T-helper 17 cell (primary cell): ENCODE results near the gene BAIAP2L2. TPM values are rescaled to one million over a fixed set of nuclear protein-coding genes. Genes with fewer than 3 reads are reported as not detected.
"Not testable (repeated sequence)": the region's sequence is repeated elsewhere in the genome, so short reads cannot be mapped to it uniquely, and the experiment has no call there.

Experiments used
- ATAC-seq: fragments of 150-1000 bp; cut with Tn5 transposase; 2 replicates; pipeline ENCODE4 v1.10.0; 2021; ENCODE audit warnings: mild to moderate bottlenecking, moderate library complexity
- DNase-seq, 3 donors: peaks; one replicate each; pipeline versions ENCODE4 v3.0.0 to v3.0.0-alpha.2; 2020 to 2021
- H3K9me3 ChIP-seq: one replicate; pipeline ENCODE4 v1.7.0; 2013; ENCODE audit warnings: low read length, mild to moderate bottlenecking; ENCODE audit not compliant: control insufficient read depth, poor library complexity, severe bottlenecking
- H3K27ac Mint-ChIP-seq: one replicate; pipeline ENCODE4 v1.8.0; 2022; ENCODE audit warnings: mild to moderate bottlenecking, moderate library complexity, mixed read lengths
- H3K27me3 Mint-ChIP-seq: one replicate; pipeline ENCODE4 v1.8.0; 2022; ENCODE audit warnings: mixed read lengths
- H3K36me3 Mint-ChIP-seq: one replicate; pipeline ENCODE4 v1.8.0; 2022; ENCODE audit warnings: low read depth, mixed read lengths
- H3K4me1 Mint-ChIP-seq: one replicate; pipeline ENCODE4 v1.8.0; 2022; ENCODE audit warnings: mild to moderate bottlenecking, mixed read lengths
- H3K4me3 Mint-ChIP-seq: one replicate; pipeline ENCODE4 v1.8.0; 2022; ENCODE audit warnings: mild to moderate bottlenecking, moderate library complexity, mixed read lengths
- total RNA-seq, 4 donors: library from RNA in 2 of 4; stranded (reverse) in 2 of 4; gene quantifications; one replicate each; pipeline ENCODE4 v1.2.3 and lab custom pipeline; 2022 to 2026

Gene BAIAP2L2
- total RNA-seq, 2 donors from 2014 or later = 0.86 to 1.3 TPM

GRCh38 chr22:38124236-38124974 is 13.9 kb upstream of the BAIAP2L2 start:
- ATAC-seq (no peak), DNase-seq (no peak)
- no peak overlapping the region for H3K4me3 Mint-ChIP-seq
- no peaks in the 10 kb centered on the region for H3K27me3 Mint-ChIP-seq
- no peaks in the 10 kb centered on the region for H3K9me3 ChIP-seq
- H3K4me1 Mint-ChIP-seq = peaks cover 3% of the 10 kb centered on the region
- H3K36me3 Mint-ChIP-seq = peaks cover 2% of the 10 kb centered on the region
- no peak overlapping the region for H3K27ac Mint-ChIP-seq

DNA sequence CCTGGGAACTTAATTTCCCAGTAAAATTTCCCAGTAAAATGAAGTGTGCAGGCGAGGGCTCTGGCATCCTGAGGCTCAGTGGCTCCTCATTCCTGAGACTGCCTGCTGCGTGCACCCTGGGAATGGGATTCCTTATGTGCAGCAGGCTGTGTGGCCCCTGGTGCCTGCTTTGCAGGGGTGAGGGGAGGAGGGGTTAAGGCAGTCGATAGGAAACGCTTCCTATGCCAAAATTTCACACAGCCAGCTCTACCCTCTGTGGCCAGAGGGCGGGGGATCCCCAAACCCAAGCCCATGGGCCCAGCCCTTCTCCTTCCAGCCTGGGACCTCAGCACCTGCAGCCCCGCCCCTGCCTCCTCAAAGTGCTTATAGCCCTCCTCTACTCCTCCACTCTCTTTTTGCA is 12.1 kb upstream of the BAIAP2L2 start:
- H3K36me3 Mint-ChIP-seq = peaks cover 2% of the 10 kb centered on the region
- H3K9me3 ChIP-seq = no peaks in the 10 kb centered on the region
- DNase-seq (no peak), ATAC-seq (no peak)
- H3K4me3 Mint-ChIP-seq = no peak overlapping the region
- peaks cover 3% of the 10 kb centered on the region for H3K4me1 Mint-ChIP-seq
- no peaks in the 10 kb centered on the region for H3K27me3 Mint-ChIP-seq
- peak overlapping the region; percentile 4 for H3K27ac Mint-ChIP-seq

- DNase-seq (no peak), ATAC-seq (no peak)
- Mint-ChIP-seq H3K27ac (no peak overlapping the region), H3K4me1 (peaks cover 3% of the 10 kb centered on the region), H3K4me3 (no peak overlapping the region), H3K36me3 (peaks cover 2% of the 10 kb centered on the region), H3K27me3 (no peaks in the 10 kb centered on the region)
- H3K9me3 ChIP-seq = no peaks in the 10 kb centered on the region
These were observed 10.1 kb upstream of the BAIAP2L2 start for GRCh38 chr22:38120359-38121110.

- not testable (repeated sequence) for H3K4me3 Mint-ChIP-seq, H3K9me3 ChIP-seq, ATAC-seq, H3K4me1 Mint-ChIP-seq, H3K36me3 Mint-ChIP-seq, DNase-seq, H3K27me3 Mint-ChIP-seq
- H3K27ac Mint-ChIP-seq = peak overlapping the region; percentile 27
These were observed 8.3 kb upstream of the BAIAP2L2 start for GRCh38 chr22:38118747-38119146.

GRCh38 chr22:38118182-38118581 is 7.7 kb upstream of the BAIAP2L2 start:
- H3K4me1 Mint-ChIP-seq = peaks cover 6% of the 10 kb centered on the region
- H3K4me3 Mint-ChIP-seq = no peak overlapping the region
- no peak overlapping the region for H3K27ac Mint-ChIP-seq

GRCh38 chr22:38117556-38117955 is 7.1 kb upstream of the BAIAP2L2 start:
- not testable (repeated sequence) for H3K27me3 Mint-ChIP-seq, H3K9me3 ChIP-seq, DNase-seq, H3K4me3 Mint-ChIP-seq, H3K27ac Mint-ChIP-seq, H3K36me3 Mint-ChIP-seq, ATAC-seq, H3K4me1 Mint-ChIP-seq

More at GRCh38 chr22:38118182-38118581, 7.7 kb upstream of the BAIAP2L2 start:
- DNase-seq = no peak
- ATAC-seq = no peak
- no peaks in the 10 kb centered on the region for H3K9me3 ChIP-seq
- Mint-ChIP-seq H3K27me3 (no peaks in the 10 kb centered on the region), H3K36me3 (peaks cover 2% of the 10 kb centered on the region)

DNA sequence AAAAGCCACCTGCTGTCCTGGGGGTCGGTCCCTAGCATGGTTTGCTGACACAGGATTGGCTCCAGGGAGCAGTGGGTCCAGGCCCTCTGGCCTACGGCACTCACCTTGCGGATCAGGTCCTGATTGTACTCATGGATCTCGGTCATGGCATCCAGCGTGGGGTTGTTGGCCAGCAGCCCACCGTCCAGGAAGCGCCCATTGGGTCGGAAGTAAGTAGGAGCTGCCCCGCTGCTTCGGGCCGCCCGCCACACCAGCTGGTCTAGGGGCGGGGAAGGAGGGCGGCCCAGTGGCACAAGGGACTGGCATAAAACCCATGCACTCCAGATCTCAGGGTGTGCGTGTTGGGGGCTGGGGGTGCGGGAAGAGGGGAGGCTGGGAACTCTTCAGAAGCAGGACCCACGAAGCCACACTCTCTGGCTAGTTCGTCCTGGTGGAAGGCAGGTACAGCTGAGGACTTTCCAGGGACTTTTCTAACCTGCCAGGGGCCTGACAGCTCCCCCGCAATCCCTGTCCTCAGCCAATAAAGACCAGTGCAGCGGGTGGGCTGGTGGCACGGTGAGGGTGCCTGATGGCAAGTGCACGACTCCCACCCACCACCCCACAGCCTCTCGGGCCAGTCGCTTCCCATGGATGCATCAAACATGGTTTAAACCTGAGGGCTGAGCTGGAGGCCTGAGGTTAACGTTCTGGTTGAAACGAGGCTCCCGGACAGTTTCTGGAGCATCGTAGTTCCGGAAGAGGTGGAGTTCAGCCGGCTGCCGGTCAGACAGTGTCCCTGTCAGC is 5.1 kb upstream of the BAIAP2L2 start:
- Mint-ChIP-seq H3K27me3 (no peaks in the 10 kb centered on the region), H3K4me3 (no peak overlapping the region), H3K36me3 (peaks cover 4% of the 10 kb centered on the region), H3K27ac (no peak overlapping the region), H3K4me1 (peaks cover 8% of the 10 kb centered on the region)
- no peak for DNase-seq
- ATAC-seq = no peak
- no peaks in the 10 kb centered on the region for H3K9me3 ChIP-seq

DNA sequence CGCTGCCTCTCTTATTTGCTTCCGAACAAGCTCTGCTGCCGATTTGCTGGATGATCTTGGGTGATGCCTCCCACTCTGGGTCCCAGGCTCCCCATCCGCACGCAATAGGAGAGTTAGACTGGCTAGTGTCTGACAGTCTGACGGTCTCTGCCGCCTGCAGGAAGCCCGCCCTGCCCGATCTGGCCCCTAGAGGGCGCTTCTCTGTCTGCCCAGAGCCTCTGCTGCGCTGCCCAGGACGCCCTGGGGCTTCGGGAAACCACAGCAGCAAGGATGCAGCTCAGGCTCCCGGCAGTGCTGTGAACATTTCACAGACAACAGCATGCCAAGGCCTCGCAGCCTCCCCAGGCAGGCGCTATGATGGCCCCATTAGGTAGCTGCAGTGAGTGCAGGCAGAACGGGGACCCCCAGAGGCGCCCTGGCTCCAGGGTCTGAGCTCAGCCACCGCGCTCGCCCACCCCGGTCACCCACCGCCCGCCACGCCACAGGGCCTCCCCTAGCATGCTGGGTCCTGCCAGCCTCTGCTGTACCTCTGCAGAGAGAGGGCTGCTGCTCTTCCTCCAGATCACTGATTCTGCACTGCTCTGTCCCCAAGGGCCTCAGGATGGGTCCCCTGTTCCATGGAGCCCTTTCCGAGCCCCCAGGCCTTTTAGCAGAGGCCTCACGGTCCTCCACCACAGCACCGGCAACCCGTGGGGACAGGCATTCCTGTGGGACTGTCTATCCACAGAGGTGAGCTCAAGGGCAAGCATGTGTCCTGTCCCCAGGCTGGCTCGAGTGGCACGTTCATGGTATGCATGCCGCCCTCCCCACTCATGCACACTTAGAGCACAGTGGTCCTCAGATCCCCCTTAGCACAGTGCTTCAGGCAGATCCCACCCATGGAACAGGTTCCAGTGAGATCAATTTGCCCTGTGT is 4.3 kb upstream of the BAIAP2L2 start:
- peaks cover 8% of the 10 kb centered on the region for H3K4me1 Mint-ChIP-seq
- no peak overlapping the region for H3K4me3 Mint-ChIP-seq
- peak overlapping the region; percentile 27 for H3K27ac Mint-ChIP-seq
- DNase-seq (peak; percentile 54 to 79 (median 61)), ATAC-seq (peak; percentile 91)
- peaks cover 4% of the 10 kb centered on the region for H3K36me3 Mint-ChIP-seq
- no peaks in the 10 kb centered on the region for H3K27me3 Mint-ChIP-seq
- H3K9me3 ChIP-seq = no peaks in the 10 kb centered on the region

- Mint-ChIP-seq H3K27ac (no peak overlapping the region), H3K4me3 (no peak overlapping the region)
These were observed 1.9 kb upstream of the BAIAP2L2 start for GRCh38 chr22:38112381-38112780.

GRCh38 chr22:38111925-38112355 is 1.5 kb upstream of the BAIAP2L2 start:
- peaks cover 4% of the 10 kb centered on the region for H3K36me3 Mint-ChIP-seq
- DNase-seq (no peak), ATAC-seq (no peak)
- H3K4me1 Mint-ChIP-seq = peaks cover 10% of the 10 kb centered on the region
- H3K27ac Mint-ChIP-seq = no peak overlapping the region
- no peaks in the 10 kb centered on the region for H3K27me3 Mint-ChIP-seq
- no peak overlapping the region for H3K4me3 Mint-ChIP-seq
- H3K9me3 ChIP-seq = no peaks in the 10 kb centered on the region

More at GRCh38 chr22:38112381-38112780, 1.9 kb upstream of the BAIAP2L2 start:
- DNase-seq (no peak), ATAC-seq (no peak)
- Mint-ChIP-seq H3K36me3 (peaks cover 4% of the 10 kb centered on the region), H3K4me1 (peaks cover 10% of the 10 kb centered on the region), H3K27me3 (no peaks in the 10 kb centered on the region)
- H3K9me3 ChIP-seq = no peaks in the 10 kb centered on the region

DNA sequence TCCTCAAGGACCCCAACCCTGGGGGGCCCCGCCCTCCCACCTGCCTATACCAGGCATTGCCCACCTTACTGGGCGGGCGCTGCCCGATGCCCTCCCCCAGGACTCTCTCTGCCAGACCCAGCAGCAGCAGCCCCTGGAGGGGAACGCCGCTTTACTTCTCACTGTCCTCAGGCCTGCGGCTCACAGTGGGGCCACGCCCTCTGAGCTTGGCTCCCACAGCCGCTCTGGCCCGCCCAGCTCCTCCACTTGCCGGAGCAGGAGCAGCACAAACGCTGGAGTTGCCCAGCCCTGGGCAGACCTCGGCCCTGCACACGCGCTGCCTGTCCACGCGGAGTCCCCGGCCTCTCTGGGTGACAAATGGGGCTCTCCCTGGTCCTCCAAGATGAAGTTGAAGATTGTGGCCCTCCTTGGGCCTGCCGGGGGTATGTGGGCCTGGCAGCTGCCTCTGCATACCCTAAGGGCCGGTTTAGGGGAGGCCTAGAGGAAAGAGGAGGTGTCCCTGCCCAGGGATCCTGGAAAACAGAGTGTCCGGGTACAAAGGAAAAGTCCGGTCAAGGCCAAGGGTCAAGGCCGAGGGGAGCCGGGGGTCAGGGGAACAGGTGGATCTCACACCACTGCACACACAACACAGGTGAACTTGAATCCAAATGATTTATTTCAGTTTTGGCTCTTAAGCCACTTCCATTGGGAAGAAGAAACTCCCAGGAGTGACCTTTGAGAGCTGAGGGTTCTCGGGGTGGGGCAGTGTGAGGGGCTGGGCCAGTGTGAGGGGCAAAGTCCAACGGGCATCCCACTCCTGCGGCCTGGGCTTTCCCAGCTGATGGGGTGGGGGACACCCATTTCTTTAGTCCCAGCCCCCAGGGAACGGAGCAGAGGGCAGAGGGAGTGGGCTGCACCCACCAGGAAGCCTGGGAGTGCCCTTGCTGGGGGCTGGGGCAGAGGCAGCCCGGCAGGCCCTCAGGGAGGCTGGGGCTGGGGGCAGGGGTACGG is 674 bp upstream of the BAIAP2L2 start:
- Mint-ChIP-seq H3K36me3 (peaks cover 4% of the 10 kb centered on the region), H3K4me3 (peak overlapping the region; percentile 21), H3K4me1 (peaks cover 10% of the 10 kb centered on the region), H3K27me3 (no peaks in the 10 kb centered on the region), H3K27ac (peak overlapping the region; percentile 41)
- DNase-seq (no peak), ATAC-seq (no peak)
- no peaks in the 10 kb centered on the region for H3K9me3 ChIP-seq
